Left lung (tissue), 10 donors: ENCODE results near the gene GID4. TPM values are rescaled to one million over a fixed set of nuclear protein-coding genes. Genes with fewer than 3 reads are reported as not detected.

Experiments
- ATAC-seq: fragments of 200-7000 bp; cut with Tn5 transposase; one replicate; pipeline ENCODE4 v1.9.1; 2020; ENCODE audit warnings: moderate library complexity
- DNase-seq, 4 donors: peaks; one replicate each; pipeline ENCODE4 v3.0.0-alpha.2; 2013 to 2020
- H3K27ac ChIP-seq, 2 donors: fragments of 200-600 bp; sonication (generic) in 1 of 2; one replicate each; pipeline versions ENCODE4 v1.5.0 to v1.8.0; 2020 to 2021
- H3K27me3 ChIP-seq, 2 donors: fragments of 200-600 bp; sonication (generic) in 1 of 2; one replicate each; pipeline versions ENCODE4 v1.5.0 to v1.8.0; 2020 to 2021
- H3K36me3 ChIP-seq, 2 donors: fragments of 200-600 bp; sonication (generic) in 1 of 2; one replicate each; pipeline versions ENCODE4 v1.5.0 to v1.8.0; 2020 to 2021
- H3K4me1 ChIP-seq, 2 donors: fragments of 200-600 bp; one replicate each; pipeline ENCODE4 v1.8.0; 2021
- H3K4me3 ChIP-seq, 2 donors: fragments of 200-600 bp; sonication (generic) in 1 of 2; one replicate each; pipeline versions ENCODE4 v1.5.0 to v1.8.0; 2020 to 2021; ENCODE audit warnings: mild to moderate bottlenecking in 1 of 2
- H3K9me3 ChIP-seq, 2 donors: fragments of 200-600 bp; sonication (generic) in 1 of 2; one replicate each; pipeline versions ENCODE4 v1.5.0 to v1.8.0; 2020 to 2021
- CTCF ChIP-seq, 2 donors: fragments of 200-600 bp; sonication (generic) in 1 of 2; IDR thresholded peaks; one replicate each; pipeline versions ENCODE4 v1.5.0 to v1.8.0; 2021; ENCODE audit warnings: antibody characterized with exemption in 2 of 2
- intact Hi-C, 2 donors: fragments of 100-400 bp; cut with DNase I; formaldehyde crosslinking; loops; one replicate each; pipeline versions ENCODE4 v1.11.2 to v1.14.2; 2022
- polyA plus RNA-seq, 6 donors: library from polyadenylated mRNA; unstranded; fragments of 120-200 nt; gene quantifications; one replicate each; pipeline ENCODE4 v1.2.1, GENCODE V29; 2013; ENCODE audit not compliant: insufficient read length in 6 of 6
- total RNA-seq, 2 donors: library from RNA; stranded (reverse); fragmentation: NEBNext Ultra II Directional; extraction: Animal tissue kit (Norgen Biotek cat#: 25700); gene quantifications; one replicate each; pipeline ENCODE4 v1.2.1, GENCODE V29; 2021
- donor health status: DM: no; HTN: yes; CAD: no.
- donor health status: DM: no; HTN: no; CAD: no.

Gene GID4
- total and polyA plus RNA-seq, 8 donors = 7.9 to 15.1 (median 13.0) TPM

- DNase-seq (no peak), ATAC-seq (no peak)
- Histone ChIP-seq H3K9me3 (no peaks in the 10 kb centered on the region), H3K4me1 (peaks cover 0 to 28% of the 10 kb centered on the region in 2 donors), H3K36me3 (peaks cover 0 to 24% of the 10 kb centered on the region in 2 donors), H3K27ac (no peak overlapping the region), H3K4me3 (no peak overlapping the region), H3K27me3 (no peaks in the 10 kb centered on the region)
- intact Hi-C loops = no loop called here
- no peak for TF ChIP-seq CTCF (IDR thresholded peaks at IDR 0.05)
Observed at GRCh38 chr17:18027280-18027679, 11.9 kb upstream of the GID4 start.

GRCh38 chr17:18028114-18028951 lies 10.9 kb upstream of the GID4 start:
- Histone ChIP-seq H3K27ac (no peak overlapping the region), H3K36me3 (peaks cover 0 to 24% of the 10 kb centered on the region in 2 donors), H3K9me3 (no peaks in the 10 kb centered on the region), H3K4me1 (peaks cover 4 to 38% of the 10 kb centered on the region in 2 donors), H3K4me3 (no peak overlapping the region), H3K27me3 (no peaks in the 10 kb centered on the region)
- TF ChIP-seq CTCF (IDR thresholded peaks at IDR 0.05) = no peak
- no peak for DNase-seq
- ATAC-seq = peak; percentile 51
- intact Hi-C loops = no loop called here

- Histone ChIP-seq H3K9me3 (no peaks in the 10 kb centered on the region), H3K27ac (no peak overlapping the region), H3K36me3 (peaks cover 0 to 17% of the 10 kb centered on the region in 2 donors), H3K4me1 (peaks cover 4 to 43% of the 10 kb centered on the region in 2 donors), H3K27me3 (no peaks in the 10 kb centered on the region), H3K4me3 (no peak overlapping the region)
- DNase-seq = no peak
- TF ChIP-seq CTCF (IDR thresholded peaks at IDR 0.05) = no peak
- intact Hi-C loops = no loop called here
- ATAC-seq = no peak
Observed at GRCh38 chr17:18028952-18029540, 10.2 kb upstream of the GID4 start.

GRCh38 chr17:18031955-18032354 lies 7.3 kb upstream of the GID4 start:
- peak; percentile 29 for ATAC-seq

More at GRCh38 chr17:18031955-18032354, 7.3 kb upstream of the GID4 start:
- DNase-seq = no peak
- Histone ChIP-seq H3K36me3 (peaks cover 0 to 11% of the 10 kb centered on the region in 2 donors), H3K4me3 (no peak overlapping the region), H3K27me3 (no peaks in the 10 kb centered on the region), H3K27ac (peak overlapping the region in 1 of 2 donors; percentile 50), H3K9me3 (no peaks in the 10 kb centered on the region), H3K4me1 (peaks cover 4 to 42% of the 10 kb centered on the region in 2 donors)
- TF ChIP-seq CTCF (IDR thresholded peaks at IDR 0.05) = no peak
- intact Hi-C loops = loop anchor here in 1 of 2 donors (10.0 kb wide), 1 partner anchor 147 kb away; no protein-coding TSS in a partner anchor
